Natural killer cell treated with Interleukin-12 subunit alpha and Interleukin-12 subunit beta and Interleukin-15 and Interleukin-18, amount 100 ng/mL, for 72 hours (primary cell): ENCODE results near the gene MED28. TPM values are rescaled to one million over a fixed set of nuclear protein-coding genes. Genes with fewer than 3 reads are reported as not detected.
"Not testable (repeated sequence)": the region's sequence is repeated elsewhere in the genome, so short reads cannot be mapped to it uniquely, and the experiment has no call there.

ENCODE experiments used
- ATAC-seq, 2 donors: fragments of 150-1000 bp; cut with Tn5 transposase in 1 of 2; sonication (Bioruptor Pico), chemical (Tn5 transposase) in 1 of 2; 2 replicates each; pipeline ENCODE4 v1.10.0; 2021
- DNase-seq: peaks from one replicate; pipeline ENCODE4 v3.0.0; 2022; ENCODE audit warnings: low spot score
- H3K27ac Mint-ChIP-seq, 2 donors: 1 replicate in 1 of 2; 2 replicates in 1 of 2; pipeline ENCODE4 v1.8.0; 2022; ENCODE audit warnings: mixed read lengths in 2 of 2, mild to moderate bottlenecking in 1 of 2, moderate library complexity in 1 of 2
- H3K27me3 Mint-ChIP-seq, 2 donors: 1 replicate in 1 of 2; 2 replicates in 1 of 2; pipeline ENCODE4 v1.8.0; 2022; ENCODE audit warnings: mixed read lengths in 2 of 2
- H3K36me3 Mint-ChIP-seq: one replicate; pipeline ENCODE4 v1.8.0; 2022; ENCODE audit warnings: mixed read lengths
- H3K4me1 Mint-ChIP-seq, 2 donors: 1 replicate in 1 of 2; 2 replicates in 1 of 2; pipeline ENCODE4 v1.8.0; 2022; ENCODE audit warnings: low read depth in 2 of 2, mixed read lengths in 2 of 2, mild to moderate bottlenecking in 1 of 2
- H3K4me3 Mint-ChIP-seq: one replicate; pipeline ENCODE4 v1.8.0; 2022; ENCODE audit warnings: mixed read lengths
- H3K9me3 Mint-ChIP-seq: 2 replicates; pipeline ENCODE4 v1.8.0; 2022; ENCODE audit warnings: mixed read lengths
- total RNA-seq, 2 donors: library from RNA; stranded (reverse); gene quantifications; one replicate each; pipeline ENCODE4 v1.2.3, GENCODE V29; 2022

Gene MED28
- total RNA-seq, 2 donors from 2014 or later = 35.2 to 41.2 TPM

- H3K9me3 Mint-ChIP-seq = no peaks in the 10 kb centered on the region
- DNase-seq (no peak), ATAC-seq (no peak)
- H3K36me3 Mint-ChIP-seq = peaks cover 6% of the 10 kb centered on the region
- H3K27ac Mint-ChIP-seq = no peak overlapping the region
- H3K4me1 Mint-ChIP-seq = peaks cover 0 to under 1% of the 10 kb centered on the region in 2 donors
- no peak overlapping the region for H3K4me3 Mint-ChIP-seq
- H3K27me3 Mint-ChIP-seq = no peaks in the 10 kb centered on the region
Measured at GRCh38 chr4:17633600-17633999, 19.2 kb downstream of the MED28 start.

GRCh38 chr4:17635056-17635455, 20.6 kb downstream of the MED28 start:
- ATAC-seq (no peak), DNase-seq (no peak)
- Mint-ChIP-seq H3K27me3 (no peaks in the 10 kb centered on the region), H3K9me3 (no peaks in the 10 kb centered on the region), H3K36me3 (peaks cover 5% of the 10 kb centered on the region), H3K4me1 (no peaks in the 10 kb centered on the region), H3K27ac (no peak overlapping the region), H3K4me3 (no peak overlapping the region)

DNA sequence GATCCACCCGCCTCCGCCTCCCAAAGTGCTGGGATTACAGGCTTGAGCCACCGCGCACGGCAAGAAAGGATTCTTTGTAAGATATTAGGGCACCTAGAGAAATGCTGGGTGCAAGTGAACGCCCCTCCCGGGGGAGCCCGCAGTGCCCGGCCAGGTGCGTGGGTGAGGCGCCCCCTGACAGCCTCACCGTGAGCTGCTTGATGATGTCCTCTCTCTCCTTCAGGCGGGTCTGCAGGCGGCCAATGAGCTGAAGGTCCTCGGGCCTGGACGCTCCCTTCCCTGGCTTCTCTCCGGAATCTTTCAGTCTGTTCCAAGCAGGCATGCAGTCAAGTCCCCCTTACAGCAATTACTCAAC, 21.9 kb downstream of the MED28 start:
- ATAC-seq (peak in 1 of 2 donors; percentile 34), DNase-seq (no peak)
- H3K4me1 Mint-ChIP-seq = no peaks in the 10 kb centered on the region
- no peak overlapping the region for H3K4me3 Mint-ChIP-seq
- H3K27ac Mint-ChIP-seq = peak overlapping the region in 1 of 2 donors; percentile 48
- peaks cover 5% of the 10 kb centered on the region for H3K36me3 Mint-ChIP-seq
- no peaks in the 10 kb centered on the region for H3K27me3 Mint-ChIP-seq
- no peaks in the 10 kb centered on the region for H3K9me3 Mint-ChIP-seq

GRCh38 chr4:17636696-17637622, 22.5 kb downstream of the MED28 start:
- ATAC-seq = peak; percentile 80 to 85
- Mint-ChIP-seq H3K4me1 (no peaks in the 10 kb centered on the region), H3K4me3 (no peak overlapping the region), H3K9me3 (no peaks in the 10 kb centered on the region), H3K27me3 (no peaks in the 10 kb centered on the region), H3K36me3 (no peaks in the 10 kb centered on the region), H3K27ac (peak overlapping the region in 1 of 2 donors; percentile 48)
- peak; percentile 73 for DNase-seq

- no peak overlapping the region for H3K27ac Mint-ChIP-seq
- peaks cover 0 to 5% of the 10 kb centered on the region in 2 donors for H3K4me1 Mint-ChIP-seq
- H3K4me3 Mint-ChIP-seq = no peak overlapping the region
- H3K36me3 Mint-ChIP-seq = no peaks in the 10 kb centered on the region
- H3K9me3 Mint-ChIP-seq = no peaks in the 10 kb centered on the region
- ATAC-seq = no peak
- DNase-seq = no peak
- no peaks in the 10 kb centered on the region for H3K27me3 Mint-ChIP-seq
Measured at GRCh38 chr4:17639136-17639535, 24.7 kb downstream of the MED28 start.

GRCh38 chr4:17642398-17642783, 27.9 kb downstream of the MED28 start:
- DNase-seq (no peak), ATAC-seq (no peak)
- H3K27ac Mint-ChIP-seq = no peak overlapping the region
- peaks cover 0 to 5% of the 10 kb centered on the region in 2 donors for H3K4me1 Mint-ChIP-seq
- no peaks in the 10 kb centered on the region for H3K9me3 Mint-ChIP-seq
- H3K27me3 Mint-ChIP-seq = no peaks in the 10 kb centered on the region
- peaks cover 6% of the 10 kb centered on the region for H3K36me3 Mint-ChIP-seq
- no peak overlapping the region for H3K4me3 Mint-ChIP-seq

DNA sequence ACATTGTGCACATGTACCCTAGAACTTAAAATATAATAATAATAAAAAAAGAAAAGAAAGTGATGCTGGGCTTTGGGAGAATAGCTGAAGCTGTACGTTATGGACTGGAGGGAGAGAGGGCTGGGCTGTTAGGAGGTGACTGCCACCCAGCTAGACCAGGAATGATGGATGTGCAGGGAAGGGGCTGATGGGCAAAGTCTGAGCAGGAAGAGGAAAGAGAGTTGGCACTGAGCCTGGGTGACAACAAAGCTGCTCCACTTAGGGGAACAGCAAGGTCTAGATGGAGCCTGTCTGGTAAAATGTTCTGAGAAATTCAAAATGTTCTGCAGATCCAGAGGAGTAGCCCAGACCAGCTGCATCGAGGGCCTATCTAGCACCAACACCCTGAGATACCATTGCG, 32.3 kb downstream of the MED28 start:
- no peak for ATAC-seq
- H3K36me3 Mint-ChIP-seq = peaks cover 6% of the 10 kb centered on the region
- H3K4me1 Mint-ChIP-seq = peaks cover 0 to 5% of the 10 kb centered on the region in 2 donors
- H3K9me3 Mint-ChIP-seq = no peaks in the 10 kb centered on the region
- no peak overlapping the region for H3K27ac Mint-ChIP-seq
- no peak overlapping the region for H3K4me3 Mint-ChIP-seq
- peaks cover 0 to 5% of the 10 kb centered on the region in 2 donors for H3K27me3 Mint-ChIP-seq
- no peak for DNase-seq

- Mint-ChIP-seq H3K27me3 (peaks cover 0 to 5% of the 10 kb centered on the region in 2 donors), H3K4me1 (peaks cover 0 to 5% of the 10 kb centered on the region in 2 donors), H3K9me3 (no peaks in the 10 kb centered on the region), H3K36me3 (peaks cover 6% of the 10 kb centered on the region), H3K27ac (no peak overlapping the region), H3K4me3 (no peak overlapping the region)
- ATAC-seq (peak in 1 of 2 donors; percentile 20), DNase-seq (no peak)
Measured at GRCh38 chr4:17647176-17647806, 32.9 kb downstream of the MED28 start.

GRCh38 chr4:17647927-17648326, 33.5 kb downstream of the MED28 start:
- Mint-ChIP-seq H3K4me3 (no peak overlapping the region), H3K27me3 (peaks cover 0 to 5% of the 10 kb centered on the region in 2 donors), H3K4me1 (peaks cover 0 to 5% of the 10 kb centered on the region in 2 donors), H3K9me3 (no peaks in the 10 kb centered on the region), H3K36me3 (peaks cover 6% of the 10 kb centered on the region), H3K27ac (no peak overlapping the region)
- ATAC-seq (no peak), DNase-seq (no peak)

DNA sequence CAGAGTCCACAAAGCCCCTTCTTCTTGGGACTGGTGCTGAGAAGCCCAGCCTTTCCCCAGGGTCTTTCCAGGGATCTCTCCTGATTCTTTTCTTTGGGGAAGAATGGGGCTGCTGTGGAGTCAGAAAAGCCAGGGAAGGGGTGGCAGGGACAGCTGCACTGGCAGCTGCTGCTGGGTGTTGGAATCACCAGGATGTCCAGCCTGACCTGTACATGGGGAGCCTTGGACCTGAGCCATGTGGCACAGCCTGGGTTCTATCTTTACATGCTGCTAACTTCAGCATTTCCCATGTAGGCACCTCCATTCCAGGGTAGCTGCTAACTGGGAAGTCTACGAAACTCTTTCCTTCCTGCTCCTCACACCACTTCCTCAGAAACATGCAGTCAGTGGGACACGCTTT, 36.0 kb downstream of the MED28 start:
- peaks cover 0 to 5% of the 10 kb centered on the region in 2 donors for H3K27me3 Mint-ChIP-seq
- H3K9me3 Mint-ChIP-seq = no peaks in the 10 kb centered on the region
- no peak overlapping the region for H3K4me3 Mint-ChIP-seq
- H3K4me1 Mint-ChIP-seq = no peaks in the 10 kb centered on the region
- DNase-seq (no peak), ATAC-seq (no peak)
- no peak overlapping the region for H3K27ac Mint-ChIP-seq
- H3K36me3 Mint-ChIP-seq = no peaks in the 10 kb centered on the region

- no peaks in the 10 kb centered on the region for H3K4me1 Mint-ChIP-seq
- H3K9me3 Mint-ChIP-seq = no peaks in the 10 kb centered on the region
- H3K27me3 Mint-ChIP-seq = peaks cover 0 to 3% of the 10 kb centered on the region in 2 donors
- no peak for ATAC-seq
- DNase-seq = no peak
- H3K27ac Mint-ChIP-seq = no peak overlapping the region
- H3K4me3 Mint-ChIP-seq = no peak overlapping the region
- no peaks in the 10 kb centered on the region for H3K36me3 Mint-ChIP-seq
Measured at GRCh38 chr4:17654701-17655100, 40.3 kb downstream of the MED28 start.

- H3K4me3 Mint-ChIP-seq = no peak overlapping the region
- DNase-seq (no peak), ATAC-seq (no peak)
- no peaks in the 10 kb centered on the region for H3K4me1 Mint-ChIP-seq
- H3K27me3 Mint-ChIP-seq = no peaks in the 10 kb centered on the region
- no peaks in the 10 kb centered on the region for H3K36me3 Mint-ChIP-seq
- H3K27ac Mint-ChIP-seq = no peak overlapping the region
- no peaks in the 10 kb centered on the region for H3K9me3 Mint-ChIP-seq
Measured at GRCh38 chr4:17657090-17657489, 42.6 kb downstream of the MED28 start.

DNA sequence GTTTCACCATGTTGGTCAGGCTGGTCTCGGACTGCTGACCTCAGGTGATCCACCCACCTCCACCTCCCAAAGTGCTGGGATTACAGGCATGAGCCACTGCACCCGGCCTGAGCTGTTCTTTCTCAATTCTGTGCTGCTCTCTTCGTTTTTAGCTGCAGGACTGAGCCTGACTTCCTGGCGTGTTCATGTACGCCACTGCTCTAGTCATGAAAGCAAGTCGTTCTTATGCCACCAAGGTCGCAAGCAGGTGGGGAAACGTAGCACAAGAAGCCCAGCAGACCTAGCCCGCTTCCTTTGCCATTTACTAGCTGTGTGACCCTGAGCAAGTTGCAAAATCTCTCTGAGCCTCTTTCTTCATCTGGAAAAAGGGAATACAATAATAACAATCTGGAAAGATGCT, 43.4 kb downstream of the MED28 start:
- ATAC-seq = no peak
- no peaks in the 10 kb centered on the region for H3K27me3 Mint-ChIP-seq
- H3K4me1 Mint-ChIP-seq = peaks cover 1% of the 10 kb centered on the region in 2 donors
- H3K27ac Mint-ChIP-seq = no peak overlapping the region
- no peak overlapping the region for H3K4me3 Mint-ChIP-seq
- H3K9me3 Mint-ChIP-seq = no peaks in the 10 kb centered on the region
- H3K36me3 Mint-ChIP-seq = no peaks in the 10 kb centered on the region
- DNase-seq = no peak

GRCh38 chr4:17659196-17659595, 44.8 kb downstream of the MED28 start:
- H3K36me3 Mint-ChIP-seq, H3K4me1 Mint-ChIP-seq, H3K27me3 Mint-ChIP-seq, H3K27ac Mint-ChIP-seq, ATAC-seq, H3K4me3 Mint-ChIP-seq, DNase-seq, H3K9me3 Mint-ChIP-seq: not testable (repeated sequence)
